CD4-positive, alpha-beta T cell treated with Interleukin-6 at 100 ng/mL for 8 hours (primary cell): ENCODE measurements around the gene SLC7A11.

Experiments used
- DNase-seq: peaks from one replicate; pipeline ENCODE4 v3.0.0-alpha.2; 2020; ENCODE audit warnings: mixed read lengths, low spot score

Gene SLC7A11

DNA sequence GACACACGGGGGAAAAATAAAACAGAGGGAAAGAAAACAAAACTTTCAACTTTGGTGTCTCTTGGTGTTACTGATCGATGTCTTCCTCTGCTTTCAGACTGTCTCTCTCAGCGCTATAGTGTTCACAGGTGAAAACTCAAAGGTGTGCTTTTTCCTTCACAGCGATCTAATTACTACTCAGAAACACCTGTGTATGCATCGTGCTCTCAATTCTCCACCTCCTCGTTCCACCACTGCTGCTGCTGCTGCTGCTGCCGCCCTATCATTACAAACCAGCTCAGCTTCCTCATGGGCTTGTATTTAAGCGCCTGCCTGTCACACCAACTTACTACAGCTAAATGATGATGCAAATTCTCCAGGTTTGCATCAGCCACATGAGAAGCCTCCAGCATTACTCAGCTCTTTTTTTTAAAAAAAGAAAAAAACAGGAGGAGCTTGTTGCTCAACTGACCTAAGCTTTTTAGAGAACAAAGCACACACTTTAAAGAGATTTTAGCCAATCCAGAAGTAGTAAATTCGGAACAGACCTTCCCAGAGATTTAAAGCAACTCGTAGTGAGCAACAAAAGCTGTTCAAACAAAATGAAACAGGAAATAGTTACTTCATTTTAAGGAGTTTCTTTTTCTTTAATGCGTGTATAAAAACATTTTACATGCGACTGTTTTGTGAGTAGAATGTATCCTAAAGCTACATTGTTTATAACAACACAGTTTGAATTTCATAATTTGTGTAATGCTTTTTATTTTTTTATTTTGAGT, at the start of gene SLC7A11:
Gene SLC7A11 (minus strand): TSS at position 274 of the 758 bp plus-strand sequence. CDS start 280 bp downstream, outside the sequence.
- peak; percentile 42 for DNase-seq

- DNase-seq, result no peak
Observed at GRCh38 chr4:138291431-138291830, 49.3 kb upstream of the SLC7A11 start.

DNA sequence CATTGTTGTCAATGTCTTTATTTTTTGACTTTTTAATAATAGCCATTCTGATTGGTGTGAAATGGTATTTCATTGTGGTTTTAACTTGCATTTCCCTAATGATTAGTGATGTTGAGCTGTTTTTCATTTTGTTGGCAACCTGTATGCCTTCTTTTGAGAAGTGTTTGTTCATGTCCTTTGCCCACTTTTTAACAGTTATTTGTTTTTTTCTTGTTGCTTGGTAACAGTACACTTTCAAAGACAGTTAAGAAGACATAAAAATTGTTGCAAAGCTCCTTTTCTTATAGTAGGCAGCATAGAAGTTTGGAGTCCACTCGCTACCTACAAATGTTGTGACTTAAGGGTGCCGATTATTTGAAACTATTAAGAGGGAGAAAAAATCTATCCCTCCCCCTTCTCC, 48.7 kb upstream of the SLC7A11 start:
- no peak for DNase-seq

DNA sequence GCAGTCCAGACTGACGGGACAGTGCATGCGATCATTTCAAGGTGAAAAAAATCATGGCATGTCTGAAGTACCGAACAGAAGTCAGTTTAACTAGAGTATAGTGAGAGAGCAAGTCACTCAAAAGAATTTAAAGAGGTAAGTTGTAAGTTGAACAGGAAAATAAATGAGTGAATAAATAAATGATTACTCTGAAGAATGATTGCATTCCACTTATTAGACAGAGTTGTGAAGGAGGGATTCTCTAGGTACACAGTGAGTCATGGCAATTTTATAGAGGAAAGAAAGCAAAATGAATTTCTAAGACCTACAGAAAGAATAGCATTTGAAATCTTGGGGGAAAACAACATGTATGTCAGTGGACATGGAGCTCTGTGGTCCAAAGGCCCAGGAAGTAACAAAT, 37.1 kb upstream of the SLC7A11 start:
- no peak for DNase-seq

DNA sequence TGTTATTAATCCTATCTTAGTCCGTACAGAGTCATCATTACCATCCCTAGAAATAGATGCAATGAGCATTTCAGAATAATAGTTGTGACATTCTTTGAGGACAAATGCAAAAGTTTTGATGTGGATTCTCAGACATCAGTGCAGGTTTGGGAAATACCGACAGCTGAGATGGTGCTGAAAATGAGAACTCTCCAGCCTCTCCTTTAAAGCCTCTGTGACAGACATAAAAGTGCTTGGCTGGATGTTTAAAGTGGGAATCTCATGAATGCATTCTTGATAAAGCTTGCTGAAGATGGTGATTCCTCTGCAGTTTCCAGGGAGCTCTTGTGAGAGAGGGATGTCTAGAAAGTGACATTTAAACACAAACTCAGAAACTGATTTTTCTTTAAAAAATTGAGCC, 35.0 kb upstream of the SLC7A11 start:
- DNase-seq, result no peak

DNA sequence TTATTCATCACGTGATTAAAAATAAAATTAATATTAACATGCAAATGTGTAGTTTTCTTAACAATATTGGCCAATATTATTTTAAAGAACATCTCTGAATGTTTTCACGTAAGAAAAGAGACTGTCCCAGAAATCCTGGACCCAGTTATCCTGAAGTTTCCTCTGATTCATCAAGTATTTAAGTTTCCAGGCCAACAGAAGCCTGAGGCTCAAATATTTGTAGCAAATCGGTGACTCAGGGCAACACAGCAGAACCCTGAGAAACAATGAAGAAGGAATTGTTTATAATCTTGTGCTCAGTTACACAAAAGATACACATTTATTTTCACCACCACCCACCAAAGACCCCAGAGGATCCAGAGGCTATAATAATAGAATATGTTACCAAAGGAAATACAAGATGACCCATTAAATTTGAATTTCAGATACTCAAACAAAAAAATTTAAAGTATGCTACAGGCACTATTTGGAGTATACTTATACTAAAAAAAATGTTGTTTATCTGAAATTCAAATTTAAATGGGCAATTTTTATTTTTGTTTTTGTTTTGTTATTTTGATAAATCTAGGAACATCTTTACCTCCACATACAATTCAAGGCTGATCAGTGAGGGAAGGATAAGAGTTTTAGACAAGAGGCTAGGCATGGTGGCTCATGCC, 33.9 kb upstream of the SLC7A11 start:
- no peak for DNase-seq

DNA sequence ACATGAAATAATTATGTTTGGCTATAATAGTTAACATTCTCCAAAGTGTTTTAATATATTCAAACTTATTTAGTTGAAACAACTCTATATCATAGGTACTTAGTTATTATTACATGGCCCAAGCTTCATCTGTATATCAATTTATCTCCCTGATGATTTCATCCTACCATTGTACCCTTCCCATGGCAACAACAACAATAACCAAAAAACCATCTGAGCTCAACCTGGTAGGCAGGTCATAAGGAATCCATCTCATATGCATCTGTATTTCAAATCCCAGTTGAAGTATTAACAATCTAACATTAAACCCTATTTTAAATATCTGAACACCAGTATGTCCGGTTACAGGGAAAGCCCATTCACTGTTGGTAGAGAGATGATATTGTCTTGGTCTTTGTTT, 33.1 kb upstream of the SLC7A11 start:
- no peak for DNase-seq

- no peak for DNase-seq
Observed at GRCh38 chr4:138269175-138269574, 27.0 kb upstream of the SLC7A11 start.

- DNase-seq, result no peak
Observed at GRCh38 chr4:138267835-138268234, 25.7 kb upstream of the SLC7A11 start.

DNA sequence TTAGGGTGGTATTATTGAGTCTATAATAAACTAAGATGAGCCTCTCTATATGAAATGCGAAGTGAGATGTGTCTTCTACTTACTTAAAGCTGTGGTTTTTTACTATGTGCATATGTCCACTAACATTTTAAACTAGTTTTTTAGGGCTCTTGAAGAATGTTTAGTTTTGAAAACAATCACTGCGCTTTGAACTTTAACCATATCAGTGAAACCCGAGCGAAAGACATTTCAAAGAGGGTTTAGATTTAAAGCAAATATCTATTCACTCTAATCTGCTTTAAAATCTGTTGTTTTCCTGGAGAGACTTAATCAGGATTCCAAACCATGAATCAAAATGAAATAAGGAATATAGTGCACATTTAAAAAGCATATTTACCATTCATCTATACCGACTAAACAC, 24.8 kb upstream of the SLC7A11 start:
- DNase-seq, result no peak

- no peak for DNase-seq
Observed at GRCh38 chr4:138263247-138263816, 21.2 kb upstream of the SLC7A11 start.

DNA sequence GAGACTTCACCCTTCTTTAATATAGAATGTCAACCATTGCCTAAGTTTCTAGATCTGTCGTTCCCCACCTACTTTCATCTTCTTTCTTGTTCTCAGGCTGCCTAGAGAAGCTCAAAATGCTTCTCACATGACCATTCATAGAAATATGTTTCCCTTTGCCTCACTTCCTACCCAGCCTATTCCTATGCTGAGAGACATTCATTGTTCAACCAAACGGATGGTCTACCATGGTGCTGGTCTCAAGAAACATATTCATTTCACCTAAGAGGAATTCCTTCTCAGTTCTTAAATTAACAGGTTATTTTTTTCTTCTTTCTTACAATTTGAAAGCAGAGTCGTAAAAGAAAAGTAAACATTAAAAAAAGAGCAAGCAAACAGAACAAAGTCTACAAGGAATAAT, 20.3 kb upstream of the SLC7A11 start:
- no peak for DNase-seq

GRCh38 chr4:138262030-138262429, 19.9 kb upstream of the SLC7A11 start:
- no peak for DNase-seq

DNA sequence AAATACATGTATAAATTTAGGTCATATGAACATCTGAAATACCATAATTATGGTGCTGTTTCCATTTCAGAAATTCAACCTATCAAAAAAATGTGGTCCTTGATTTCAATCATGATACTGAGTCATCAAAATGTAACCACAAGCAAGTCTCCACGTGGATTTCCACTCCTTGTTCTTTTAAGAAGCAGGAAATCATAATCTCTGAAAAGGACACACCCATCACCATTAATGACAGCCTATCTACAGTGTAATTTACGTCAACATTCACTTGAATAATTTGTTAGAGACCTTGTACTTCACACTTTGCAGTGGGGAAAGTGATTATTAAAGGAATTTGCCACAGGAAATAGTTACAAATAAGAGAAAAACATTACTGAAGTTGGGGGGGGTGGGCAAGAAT, 17.7 kb upstream of the SLC7A11 start:
- DNase-seq, result no peak

DNA sequence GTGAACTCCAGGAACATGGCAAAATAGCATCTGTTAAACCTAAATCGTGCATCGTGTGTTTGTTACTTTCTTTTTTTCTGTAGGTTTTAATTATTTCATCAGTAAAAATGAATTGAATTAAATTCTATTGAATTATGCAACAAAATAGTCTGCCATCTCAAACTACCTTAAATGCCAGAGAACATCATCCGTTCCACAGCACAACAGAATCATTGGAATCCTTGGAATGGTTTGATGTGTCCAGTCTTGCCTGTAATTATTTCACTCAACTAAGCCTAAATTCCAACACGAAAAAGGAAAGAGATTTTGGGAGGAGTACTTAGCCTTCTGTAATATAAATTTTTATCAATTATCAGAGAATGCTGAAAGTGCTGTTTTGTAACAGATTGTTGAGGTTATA, 17.1 kb upstream of the SLC7A11 start:
- DNase-seq, result no peak

DNA sequence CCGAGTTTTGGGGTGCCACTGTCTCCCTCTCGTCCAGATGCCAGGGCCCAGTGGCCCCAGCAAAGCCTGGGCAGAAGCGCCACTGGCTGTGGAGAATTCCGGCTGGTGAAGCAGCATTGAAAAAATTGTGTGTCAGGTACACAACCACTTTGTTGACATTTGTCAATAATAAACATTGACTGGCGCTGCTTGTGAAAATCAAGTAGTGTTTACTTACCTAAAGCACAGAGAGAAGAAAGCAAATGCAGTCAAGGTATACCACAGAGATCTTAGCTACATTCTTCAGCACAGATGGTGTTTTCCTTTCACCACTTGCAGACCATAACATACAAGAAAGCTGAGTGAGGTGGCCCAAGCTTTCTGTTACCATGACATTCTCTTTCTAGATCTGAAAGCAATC, 14.5 kb upstream of the SLC7A11 start:
- DNase-seq, result no peak

DNA sequence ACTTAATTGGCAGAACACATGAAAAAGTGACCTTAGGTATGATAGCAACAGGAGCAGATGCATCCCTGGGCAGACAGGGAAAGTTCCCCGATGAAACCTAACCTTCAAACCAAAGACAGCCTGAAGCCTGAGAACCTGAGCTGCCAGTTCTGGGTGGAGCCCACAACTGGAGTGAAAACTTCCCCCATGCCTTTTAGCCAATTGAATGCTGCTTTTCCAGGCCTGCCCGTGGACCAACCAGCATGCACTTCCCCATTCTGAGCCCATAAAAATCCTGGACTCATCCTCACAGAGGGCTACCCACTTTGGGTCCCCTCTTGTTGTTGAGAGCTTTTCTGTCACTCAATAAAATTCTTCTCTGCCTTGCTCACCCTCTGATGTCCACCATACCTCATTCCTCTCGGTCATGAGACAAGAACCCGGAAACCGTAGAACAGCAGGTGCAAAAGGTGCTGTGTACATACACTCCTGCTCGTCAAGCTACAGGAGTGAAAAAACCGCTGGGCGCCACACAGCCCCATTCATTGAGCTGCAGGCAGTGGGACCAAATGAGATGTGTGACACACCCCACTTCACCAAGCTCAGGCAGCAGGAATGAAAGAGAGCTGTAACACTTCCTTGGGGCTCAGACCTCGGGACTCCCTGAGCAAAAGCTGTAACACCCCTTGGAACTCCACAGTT, 13.9 kb upstream of the SLC7A11 start:
- no peak for DNase-seq

GRCh38 chr4:138252551-138252950, 10.4 kb upstream of the SLC7A11 start:
- no peak for DNase-seq

GRCh38 chr4:138251938-138252337, 9.8 kb upstream of the SLC7A11 start:
- no peak for DNase-seq

GRCh38 chr4:138249132-138249531, 7.0 kb upstream of the SLC7A11 start:
- DNase-seq, result no peak

DNA sequence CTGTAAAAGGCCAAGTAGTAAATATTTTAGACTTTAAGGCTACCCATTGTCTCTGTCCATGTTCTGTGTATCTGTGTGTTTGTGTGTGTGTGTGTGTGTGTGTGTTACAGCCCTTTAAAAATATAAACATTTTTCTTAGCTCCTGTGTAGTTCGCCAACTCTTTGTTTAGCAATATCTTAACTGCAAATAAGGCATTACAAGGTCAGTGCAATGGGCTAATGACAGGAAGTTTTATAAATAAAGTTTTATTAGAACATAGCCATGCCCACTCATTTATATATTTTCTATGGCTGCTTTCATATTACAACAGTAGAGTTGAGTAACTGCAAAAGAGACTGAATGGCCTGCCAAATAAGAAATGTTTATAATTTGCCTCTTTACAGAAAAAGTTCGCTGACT, 5.9 kb upstream of the SLC7A11 start:
- DNase-seq, result no peak

- no peak for DNase-seq
Observed at GRCh38 chr4:138247643-138248042, 5.5 kb upstream of the SLC7A11 start.

GRCh38 chr4:138243369-138243768, 1.2 kb upstream of the SLC7A11 start:
- no peak for DNase-seq
